Head of caudate nucleus (tissue), 42 donors: ENCODE measurements around the gene KCNC4.

Experiments
- DNase-seq, 42 donors: peaks; one replicate each; pipeline versions ENCODE4 v3.0.0 to v3.0.0-alpha.2; 2020 to 2021; ENCODE audit warnings: mixed read lengths in 7 of 42
- intact Hi-C: fragments of 100-400 bp; cut with DNase I; formaldehyde crosslinking; loops from one replicate; pipeline ENCODE4 v1.15.0; 2022

KCNC4 gene

DNA sequence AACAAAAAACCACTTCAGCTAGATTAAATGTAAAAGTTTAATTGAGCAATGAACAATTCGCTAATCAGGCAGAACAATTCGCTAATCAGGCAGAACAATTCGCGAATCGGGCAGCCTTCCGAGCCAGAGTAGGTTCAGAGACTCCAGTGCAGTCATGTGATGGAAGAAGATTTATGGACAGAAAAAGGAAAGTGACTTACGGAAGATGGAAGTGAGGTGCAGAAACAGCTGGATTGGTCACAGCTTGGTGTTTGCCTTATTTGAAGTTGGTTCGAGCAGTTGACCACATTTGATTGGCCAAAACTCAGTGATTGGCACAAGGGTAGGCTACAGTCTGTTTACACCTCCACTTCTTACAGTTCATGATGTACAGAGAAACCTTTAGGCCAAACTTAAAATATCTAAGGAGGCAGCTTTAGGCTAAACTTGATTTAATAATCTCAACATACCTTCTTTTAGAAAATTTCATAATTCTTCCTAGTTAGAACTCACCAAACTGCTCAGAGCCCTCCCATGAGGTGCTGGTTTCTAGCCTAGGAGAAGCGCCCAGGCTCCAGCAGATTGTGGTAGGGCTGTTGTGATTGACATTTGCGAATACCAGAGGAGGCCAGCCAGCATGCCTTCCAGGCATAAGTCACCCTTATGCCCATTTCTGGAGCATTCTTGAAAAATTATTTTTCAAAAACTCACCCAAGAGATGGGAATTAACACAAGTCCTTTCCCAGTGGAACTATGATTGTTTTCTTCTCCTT is 22.8 kb upstream of the KCNC4 start:
- no peak for DNase-seq
- intact Hi-C loops = no loop called here

- intact Hi-C loops = no loop called here
Measured at GRCh38 chr1:110188035-110188618, 22.0 kb upstream of the KCNC4 start.

GRCh38 chr1:110189181-110189580 is 20.9 kb upstream of the KCNC4 start:
- DNase-seq = no peak
- intact Hi-C loops = no loop called here

More at GRCh38 chr1:110188035-110188618, 22.0 kb upstream of the KCNC4 start:
- DNase-seq = no peak

- DNase-seq = peak in 29 of 42 donors; percentile 32 to 79 (median 57)
- intact Hi-C loops = no loop called here
Measured at GRCh38 chr1:110190282-110190929, 19.7 kb upstream of the KCNC4 start.

DNA sequence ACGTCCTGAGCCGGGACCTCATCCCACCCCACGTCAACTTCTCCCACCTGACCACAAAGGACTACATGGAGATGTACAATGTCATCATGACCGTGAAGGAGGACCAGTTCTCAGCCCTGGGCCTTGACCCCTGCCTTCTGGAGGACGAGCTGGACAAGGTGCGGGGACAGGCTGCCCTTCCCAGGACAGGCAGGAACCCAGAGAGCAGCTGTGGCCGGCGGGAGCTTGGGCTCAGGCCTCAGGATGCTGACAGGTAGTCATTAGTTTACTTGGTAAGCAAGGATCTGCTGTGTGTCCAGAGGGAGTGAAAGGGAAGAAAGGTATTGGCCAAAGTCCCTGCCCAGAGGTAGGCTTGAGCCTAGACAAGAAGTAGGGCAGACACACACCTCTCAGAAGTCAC is 17.6 kb upstream of the KCNC4 start:
- intact Hi-C loops = no loop called here
- no peak for DNase-seq

DNA sequence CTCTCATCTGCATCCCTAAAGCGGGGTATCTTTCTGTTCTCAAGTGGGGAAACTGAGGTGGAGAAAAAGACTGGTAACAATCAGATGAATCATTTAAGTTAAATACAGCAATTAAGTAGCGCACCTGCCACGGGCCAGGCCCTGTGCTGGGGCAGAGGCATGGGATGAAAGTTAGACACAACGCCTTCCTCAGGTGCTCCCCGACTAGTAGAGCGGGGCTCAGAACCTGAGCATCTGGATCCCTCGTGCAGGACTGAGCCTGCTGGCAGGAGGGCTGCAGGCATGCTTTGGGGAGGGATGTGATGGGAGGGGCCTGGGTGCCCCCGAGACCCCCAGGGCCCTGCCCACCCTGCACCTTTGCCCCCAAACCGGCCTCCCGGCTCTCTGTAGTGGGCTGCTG is 14.9 kb upstream of the KCNC4 start:
- intact Hi-C loops = no loop called here
- DNase-seq = no peak

- DNase-seq = peak in 15 of 42 donors; percentile 22 to 72 (median 42)
- intact Hi-C loops = no loop called here
Measured at GRCh38 chr1:110196917-110197765, 13.0 kb upstream of the KCNC4 start.

GRCh38 chr1:110197905-110198629 is 12.0 kb upstream of the KCNC4 start:
- DNase-seq = no peak
- intact Hi-C loops = no loop called here

DNA sequence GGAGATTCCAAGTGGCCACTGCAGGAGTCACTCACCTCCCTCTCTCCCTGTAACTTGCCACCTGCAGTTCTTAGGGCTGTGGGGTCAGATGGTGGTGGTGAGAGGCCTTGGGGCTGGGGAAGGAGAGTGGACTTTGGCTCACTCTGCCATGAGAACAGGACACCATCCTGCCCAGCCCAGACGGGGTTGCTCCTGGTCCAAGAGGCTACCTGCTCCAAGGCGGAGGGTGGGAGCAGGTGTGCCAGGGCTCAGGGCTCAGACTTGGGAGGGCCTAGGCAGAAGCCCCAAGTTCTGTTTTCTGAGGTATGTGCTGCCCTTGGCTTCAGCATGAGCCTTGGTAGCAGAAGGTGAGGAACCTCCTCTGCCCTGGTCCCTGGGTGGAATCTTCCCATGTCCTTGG is 11.4 kb upstream of the KCNC4 start:
- no peak for DNase-seq
- intact Hi-C loops = no loop called here

DNA sequence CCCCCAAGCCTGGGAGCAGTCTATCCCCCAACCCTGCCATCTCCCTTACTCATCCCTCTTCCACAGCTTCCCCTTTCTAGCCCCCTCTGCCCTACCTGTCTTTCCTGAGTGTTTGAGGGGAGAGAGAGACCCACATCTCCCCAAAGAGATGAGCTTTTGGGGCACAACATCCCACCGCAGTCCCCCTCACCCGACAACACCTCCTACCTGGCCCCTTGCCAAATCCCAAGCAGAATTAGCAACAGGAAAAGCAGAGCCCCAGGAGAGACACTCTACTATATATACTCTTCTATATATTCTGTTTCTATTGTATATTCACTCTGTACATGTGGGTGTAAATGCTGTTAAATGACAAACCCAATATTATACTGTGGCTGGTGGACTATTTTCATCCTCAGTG is 9.9 kb upstream of the KCNC4 start:
- intact Hi-C loops = no loop called here
- no peak for DNase-seq

- intact Hi-C loops = no loop called here
Measured at GRCh38 chr1:110200666-110201065, 9.4 kb upstream of the KCNC4 start.

DNA sequence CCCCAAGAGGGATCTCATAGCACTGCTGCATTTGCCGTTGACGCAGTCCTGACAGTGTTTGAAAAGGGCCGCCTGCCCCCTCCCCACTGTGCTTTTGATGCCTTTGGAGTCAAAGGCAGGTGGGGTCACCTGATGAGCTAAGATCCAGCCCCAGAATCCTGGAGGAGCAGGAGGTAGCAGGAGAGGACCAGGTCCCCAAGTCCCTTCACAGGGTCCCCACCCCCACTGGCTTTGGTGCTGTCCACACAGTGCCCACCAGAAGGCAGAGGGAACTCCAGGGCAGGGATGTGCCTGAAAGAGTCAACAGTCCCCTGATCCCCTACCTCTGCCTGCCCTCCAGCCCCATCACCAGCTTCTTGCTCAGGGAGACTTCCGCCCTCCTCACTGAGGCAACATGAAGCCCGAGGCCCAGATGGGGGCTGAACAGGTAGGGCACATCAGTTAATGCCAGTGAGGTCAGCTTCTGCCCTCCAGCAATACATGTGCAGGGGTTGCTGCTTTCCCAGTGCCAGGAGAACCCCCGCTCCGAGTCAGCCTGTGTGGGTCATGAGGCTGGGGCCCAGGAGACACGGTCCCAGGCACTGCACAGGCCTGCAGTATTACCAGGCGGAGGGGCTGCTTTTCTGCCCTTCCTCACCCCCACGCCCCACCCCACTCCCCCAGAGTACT is 8.8 kb upstream of the KCNC4 start:
- no peak for DNase-seq
- intact Hi-C loops = no loop called here

More at GRCh38 chr1:110200666-110201065, 9.4 kb upstream of the KCNC4 start:
- DNase-seq = peak in 1 of 42 donors; percentile 25

DNA sequence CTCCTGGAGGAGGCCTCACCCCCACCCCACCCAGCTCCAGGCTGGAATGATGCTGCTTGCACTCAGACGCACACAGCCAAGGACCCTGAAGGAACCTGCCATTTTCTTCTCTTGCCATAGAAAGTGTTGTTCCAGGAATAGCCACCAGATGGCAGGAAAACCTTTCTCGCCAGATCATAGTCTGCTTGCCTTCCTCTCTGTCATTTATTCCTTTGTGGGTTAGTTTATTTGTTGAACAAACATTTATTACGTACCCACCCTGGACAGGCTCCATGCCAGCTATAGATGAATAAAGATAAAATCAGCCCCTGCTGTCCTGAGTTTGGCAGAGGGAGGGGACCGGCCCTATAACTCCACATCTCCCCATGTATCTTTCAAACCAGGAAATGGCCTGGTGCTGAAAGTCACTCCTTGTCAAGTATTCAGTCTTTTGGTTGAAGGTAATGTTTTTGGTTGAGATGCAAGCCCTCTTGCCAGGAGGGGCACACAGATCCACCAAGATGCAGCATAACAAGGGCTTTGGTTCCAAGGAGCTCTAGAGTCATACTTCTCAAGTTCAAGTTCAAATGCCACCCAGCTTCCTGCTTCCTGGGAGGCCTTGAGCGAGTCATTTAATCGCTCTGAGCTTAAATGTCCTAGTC is 7.0 kb upstream of the KCNC4 start:
- DNase-seq = peak in 33 of 42 donors; percentile 15 to 87 (median 60)
- intact Hi-C loops = no loop called here

GRCh38 chr1:110205156-110205555 is 5.0 kb upstream of the KCNC4 start:
- DNase-seq = no peak
- intact Hi-C loops = loop anchor here (2.0 kb wide), 1 partner anchor 256 kb away; no protein-coding TSS in a partner anchor

- peak in 30 of 42 donors; percentile 18 to 71 (median 48) for DNase-seq
- intact Hi-C loops = loop anchor here (2.0 kb wide), 2 partner anchors 107 to 255 kb away; no protein-coding TSS in a partner anchor
Measured at GRCh38 chr1:110205591-110206155, 4.4 kb upstream of the KCNC4 start.

DNA sequence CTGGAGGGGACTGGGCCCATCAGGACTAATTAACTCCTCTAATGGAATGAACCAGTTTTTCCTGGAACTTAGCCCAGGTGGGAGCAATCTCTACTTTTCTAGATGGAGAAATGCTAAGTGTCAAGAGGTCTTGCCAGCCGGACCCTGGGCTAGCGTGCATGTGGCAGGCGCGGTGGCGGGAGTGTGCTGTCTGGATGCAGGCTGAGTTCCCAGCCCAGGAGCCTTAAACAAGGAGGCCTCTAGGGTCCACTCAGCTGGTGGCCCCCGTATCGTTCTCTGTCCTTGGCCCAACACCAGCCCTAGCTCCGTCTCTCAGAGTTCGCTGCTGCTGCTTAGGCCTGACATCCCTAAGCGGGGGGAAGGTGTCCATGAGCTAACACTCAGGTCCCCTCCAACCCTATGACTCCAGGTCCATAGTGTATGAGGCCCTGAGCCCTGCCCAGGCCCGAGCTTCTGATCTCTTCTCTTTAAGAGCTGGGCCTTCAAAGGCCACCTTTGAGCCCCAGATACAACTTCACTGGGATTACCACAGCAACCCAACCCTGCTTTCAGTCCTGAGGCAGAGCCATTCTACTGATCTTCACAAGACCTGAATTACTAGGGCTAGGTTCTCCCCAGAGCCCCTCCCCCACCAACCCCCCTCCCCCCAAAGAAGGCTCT is 3.7 kb upstream of the KCNC4 start:
- intact Hi-C loops = loop anchor here (2.0 kb wide), 1 partner anchor 106 kb away; no protein-coding TSS in a partner anchor
- no peak for DNase-seq

DNA sequence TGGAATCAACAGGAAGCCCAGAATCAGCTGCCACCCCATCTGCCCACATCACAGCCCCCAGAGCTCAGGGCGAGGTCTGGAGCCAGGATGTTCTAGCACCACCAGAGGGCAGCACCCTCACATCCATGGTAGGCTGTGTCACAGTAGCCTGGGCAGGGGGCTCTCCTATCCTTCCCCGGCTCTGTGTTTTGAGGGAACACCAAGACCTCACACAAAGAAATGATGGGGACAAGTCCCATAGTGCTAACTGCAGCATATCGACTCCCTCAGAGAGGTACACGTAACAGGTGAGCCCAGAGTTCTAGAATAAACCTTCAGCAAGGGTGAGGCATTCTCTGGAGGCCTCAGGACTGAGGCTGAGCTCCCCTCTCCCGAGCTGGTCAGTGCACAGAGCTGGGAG is 2.3 kb upstream of the KCNC4 start:
- intact Hi-C loops = loop anchor here (2.0 kb wide), 1 partner anchor 105 kb away; no protein-coding TSS in a partner anchor
- peak; percentile 52 to 89 (median 74) for DNase-seq
